ENCODE data around the gene GPATCH2.

Gene GPATCH2

DNA sequence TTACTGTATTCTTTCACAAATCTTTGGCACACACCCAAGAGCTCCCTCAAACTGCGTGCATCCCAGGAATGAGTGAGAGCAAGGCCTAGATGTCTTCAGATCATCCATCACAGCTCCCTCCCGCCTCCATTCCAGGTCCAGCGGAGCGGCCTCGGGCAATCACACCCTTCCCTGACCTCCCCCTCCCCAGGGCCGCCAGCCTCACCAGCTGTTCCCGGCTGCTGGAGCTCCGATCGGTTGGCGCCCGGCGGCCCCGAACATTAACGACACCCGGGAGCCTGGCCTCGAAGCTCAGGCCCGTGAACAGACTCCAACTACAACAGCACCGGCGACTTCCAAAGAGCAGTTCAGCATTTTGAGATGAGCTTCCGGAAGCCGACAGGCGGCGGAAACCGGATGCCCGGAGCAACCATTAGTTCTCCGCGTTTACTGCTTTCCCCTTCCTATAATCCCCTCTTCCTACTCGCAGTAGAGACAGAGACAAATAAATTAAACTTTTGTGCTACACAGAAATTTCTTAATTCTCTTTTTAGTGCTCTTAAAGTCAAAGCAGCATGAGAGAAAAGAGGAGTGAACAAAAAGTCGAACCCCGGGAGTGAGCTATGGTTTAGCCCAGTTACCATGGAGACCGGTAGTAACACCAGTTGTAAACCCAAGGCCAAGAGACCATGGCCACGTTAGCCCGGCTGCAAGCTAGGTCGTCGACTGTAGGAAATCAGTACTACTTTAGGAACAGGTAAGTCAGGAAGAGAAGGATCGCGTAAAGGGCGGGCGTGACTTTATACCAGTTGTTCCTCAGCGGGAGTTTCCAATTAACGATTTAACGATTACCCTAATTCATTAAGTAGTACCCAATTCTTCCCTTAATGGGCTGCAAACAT, at the start of gene GPATCH2, which contains the start of gene SPATA17:
GPATCH2 (minus strand) TSS at position 380 of the 881 bp plus-strand sequence; CDS start at position 261, 119 bp downstream.
SPATA17 (plus strand) TSS at position 634 of the 881 bp plus-strand sequence; CDS start at position 669, 35 bp downstream.
- TF ChIP-seq, protein P1, sequence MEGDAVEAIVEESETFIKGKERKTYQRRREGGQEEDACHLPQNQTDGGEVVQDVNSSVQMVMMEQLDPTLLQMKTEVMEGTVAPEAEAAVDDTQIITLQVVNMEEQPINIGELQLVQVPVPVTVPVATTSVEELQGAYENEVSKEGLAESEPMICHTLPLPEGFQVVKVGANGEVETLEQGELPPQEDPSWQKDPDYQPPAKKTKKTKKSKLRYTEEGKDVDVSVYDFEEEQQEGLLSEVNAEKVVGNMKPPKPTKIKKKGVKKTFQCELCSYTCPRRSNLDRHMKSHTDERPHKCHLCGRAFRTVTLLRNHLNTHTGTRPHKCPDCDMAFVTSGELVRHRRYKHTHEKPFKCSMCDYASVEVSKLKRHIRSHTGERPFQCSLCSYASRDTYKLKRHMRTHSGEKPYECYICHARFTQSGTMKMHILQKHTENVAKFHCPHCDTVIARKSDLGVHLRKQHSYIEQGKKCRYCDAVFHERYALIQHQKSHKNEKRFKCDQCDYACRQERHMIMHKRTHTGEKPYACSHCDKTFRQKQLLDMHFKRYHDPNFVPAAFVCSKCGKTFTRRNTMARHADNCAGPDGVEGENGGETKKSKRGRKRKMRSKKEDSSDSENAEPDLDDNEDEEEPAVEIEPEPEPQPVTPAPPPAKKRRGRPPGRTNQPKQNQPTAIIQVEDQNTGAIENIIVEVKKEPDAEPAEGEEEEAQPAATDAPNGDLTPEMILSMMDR (IDR thresholded peaks at IDR 0.05; ENCODE audit: low read length, missing control alignments), result no peak
- DNase-seq (ENCODE audit: low read depth), result peak; percentile 93
- peak within 1 kb of the TSS; percentile 84 for H3K4me3 ChIP-seq (replicated peaks; ENCODE audit: low read depth, low read length)

GRCh38 chr1:217674028-217674729, 43.3 kb upstream of the GPATCH2 start:
- no peak for DNase-seq (ENCODE audit: low read depth)
- H3K4me3 ChIP-seq (replicated peaks; ENCODE audit: low read depth, low read length), result no peak overlapping the region
- TF ChIP-seq, protein P1 (IDR thresholded peaks at IDR 0.05; ENCODE audit: low read length, missing control alignments), result no peak

GRCh38 chr1:217673387-217673786, 42.5 kb upstream of the GPATCH2 start:
- TF ChIP-seq, protein P1 (IDR thresholded peaks at IDR 0.05; ENCODE audit: low read length, missing control alignments), result no peak
- no peak for DNase-seq (ENCODE audit: low read depth)
- H3K4me3 ChIP-seq (replicated peaks; ENCODE audit: low read depth, low read length), result no peak overlapping the region

GRCh38 chr1:217668351-217668940, 37.6 kb upstream of the GPATCH2 start:
- TF ChIP-seq, protein P1 (IDR thresholded peaks at IDR 0.05; ENCODE audit: low read length, missing control alignments), result no peak
- DNase-seq (ENCODE audit: low read depth), result no peak

GRCh38 chr1:217661407-217661806, 30.5 kb upstream of the GPATCH2 start:
- no peak for DNase-seq (ENCODE audit: low read depth)
- H3K4me3 ChIP-seq (replicated peaks; ENCODE audit: low read depth, low read length), result no peak overlapping the region
- TF ChIP-seq, protein P1 (IDR thresholded peaks at IDR 0.05; ENCODE audit: low read length, missing control alignments), result no peak

More at GRCh38 chr1:217668351-217668940, 37.6 kb upstream of the GPATCH2 start:
- H3K4me3 ChIP-seq (replicated peaks; ENCODE audit: low read depth, low read length), result no peak overlapping the region

- H3K4me3 ChIP-seq (replicated peaks; ENCODE audit: low read depth, low read length), result no peak overlapping the region
- TF ChIP-seq, protein P1 (IDR thresholded peaks at IDR 0.05; ENCODE audit: low read length, missing control alignments), result peak; percentile 74
- DNase-seq (ENCODE audit: low read depth), result peak; percentile 66
These were observed 29.6 kb upstream of the GPATCH2 start for GRCh38 chr1:217660353-217661062.
